ENCODE results near the gene ATE1.
"Not testable (repeated sequence)": the region's sequence is repeated elsewhere in the genome, so short reads cannot be mapped to it uniquely, and the experiment has no call there.

ATE1 gene

DNA sequence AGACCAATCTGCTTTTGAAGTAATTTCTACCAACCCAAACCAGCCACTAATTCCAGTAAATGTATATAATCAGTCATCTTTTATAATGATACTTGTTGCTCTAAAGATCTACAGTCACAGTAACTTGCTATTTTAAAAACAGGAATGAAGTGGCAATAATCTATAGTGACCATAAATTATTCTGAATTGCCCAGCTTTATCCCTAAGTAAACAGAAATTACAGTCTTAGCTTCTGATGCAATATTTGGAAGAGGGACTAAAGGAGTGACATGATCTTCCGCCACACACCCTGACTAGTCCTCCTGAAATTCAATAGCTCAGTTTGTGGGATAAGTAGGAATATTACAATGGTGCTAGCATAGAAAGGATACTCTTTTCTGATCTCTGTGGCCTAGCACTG is 96.1 kb downstream of the ATE1 start:
- DNase-seq (ENCODE audit: low read depth in 2 of 2), result no peak

DNA sequence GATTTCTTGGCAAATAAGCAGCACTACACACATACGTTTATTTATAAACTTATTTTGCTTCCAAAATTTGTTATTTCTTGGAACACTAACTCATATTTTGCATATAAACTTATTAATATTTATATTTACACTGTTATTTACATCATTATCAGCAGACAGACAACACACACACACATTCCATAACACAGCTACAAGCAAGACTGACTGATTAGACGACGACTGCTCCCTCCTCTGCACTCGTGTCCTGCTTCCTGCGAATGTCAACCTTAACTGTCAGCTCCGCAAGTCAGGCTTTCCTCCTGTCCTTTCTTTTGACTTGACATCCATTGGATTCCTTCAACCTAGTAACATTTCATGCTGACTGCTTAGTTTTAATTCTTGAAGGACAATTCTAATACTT is 96.6 kb downstream of the ATE1 start:
- DNase-seq (ENCODE audit: low read depth in 2 of 2), result no peak

- no peak for DNase-seq (ENCODE audit: low read depth in 2 of 2)
These were observed 97.7 kb downstream of the ATE1 start for GRCh38 chr10:121830101-121830500.

- DNase-seq (ENCODE audit: low read depth in 2 of 2), result no peak
These were observed 99.8 kb downstream of the ATE1 start for GRCh38 chr10:121828045-121828444.

DNA sequence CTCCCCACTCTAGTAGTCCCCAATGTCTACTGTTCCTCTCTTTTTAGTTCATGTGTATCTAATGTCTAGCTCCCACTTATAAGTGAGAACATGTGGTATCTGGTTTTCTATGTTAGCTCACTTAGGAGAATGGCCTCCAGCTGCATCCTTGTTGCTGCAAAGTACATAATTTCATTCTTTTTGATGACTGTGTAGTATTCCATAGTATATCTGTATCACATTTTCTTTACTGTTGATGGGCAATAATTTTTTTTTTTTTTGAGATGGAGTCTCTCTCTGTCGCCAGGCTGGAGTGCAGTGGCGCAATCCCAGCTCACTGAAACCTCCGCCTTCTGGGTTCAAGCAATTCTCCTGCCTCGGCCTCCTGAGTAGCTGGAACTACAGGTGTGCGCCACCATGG is 101.1 kb downstream of the ATE1 start:
- not testable (repeated sequence) for DNase-seq (ENCODE audit: low read depth in 2 of 2)

DNA sequence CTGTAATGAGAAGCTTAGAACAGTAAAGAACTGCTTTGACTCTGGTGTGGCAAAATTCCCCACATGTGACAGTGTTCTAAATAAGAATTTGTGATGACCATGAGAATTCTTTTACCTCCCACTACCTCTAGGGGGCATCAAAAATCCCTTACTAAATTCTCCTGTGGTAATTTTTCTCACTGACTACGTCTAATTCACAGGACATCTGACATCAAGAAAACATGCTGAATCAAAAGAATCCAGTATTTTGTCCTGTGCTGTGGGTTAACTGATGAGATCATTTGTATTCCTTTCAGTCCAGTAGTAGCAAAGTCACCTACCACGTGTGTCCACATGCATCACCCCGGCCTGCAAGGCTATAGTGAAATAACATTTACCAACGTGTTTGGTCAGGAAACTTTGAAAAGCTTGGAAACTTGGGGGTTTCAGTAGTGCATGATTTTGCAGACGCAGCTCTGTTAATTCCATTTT is 103.8 kb downstream of the ATE1 start:
- no peak for DNase-seq (ENCODE audit: low read depth in 2 of 2)

GRCh38 chr10:121822724-121823123 is 105.1 kb downstream of the ATE1 start:
- DNase-seq (ENCODE audit: low read depth in 2 of 2), result no peak

- DNase-seq (ENCODE audit: low read depth in 2 of 2), result no peak
These were observed 105.7 kb downstream of the ATE1 start for GRCh38 chr10:121822180-121822579.

GRCh38 chr10:121819049-121819448 is 108.8 kb downstream of the ATE1 start:
- no peak for DNase-seq (ENCODE audit: low read depth in 2 of 2)

DNA sequence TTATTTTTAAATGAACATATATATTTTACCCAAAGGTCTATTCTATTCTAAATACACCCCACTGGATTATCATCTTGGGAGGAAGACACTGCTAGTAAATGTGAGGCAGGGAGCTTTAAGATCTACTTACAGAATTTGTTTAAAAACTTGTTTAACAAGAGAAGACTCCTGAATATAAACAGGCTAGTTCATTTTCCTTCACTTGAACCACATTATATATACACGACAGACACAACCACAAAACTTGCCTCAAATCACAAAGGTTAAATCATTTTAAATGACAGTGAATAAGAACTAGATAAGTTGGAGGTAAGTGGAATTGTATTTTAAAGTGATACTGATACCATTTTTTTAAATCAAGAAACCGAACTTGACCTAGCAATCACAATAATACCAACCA is 109.2 kb downstream of the ATE1 start:
- no peak for DNase-seq (ENCODE audit: low read depth in 2 of 2)

GRCh38 chr10:121816197-121816596 is 111.6 kb downstream of the ATE1 start:
- no peak for DNase-seq (ENCODE audit: low read depth in 2 of 2)

GRCh38 chr10:121813857-121814256 is 114.0 kb downstream of the ATE1 start:
- DNase-seq (ENCODE audit: low read depth in 2 of 2), result no peak

DNA sequence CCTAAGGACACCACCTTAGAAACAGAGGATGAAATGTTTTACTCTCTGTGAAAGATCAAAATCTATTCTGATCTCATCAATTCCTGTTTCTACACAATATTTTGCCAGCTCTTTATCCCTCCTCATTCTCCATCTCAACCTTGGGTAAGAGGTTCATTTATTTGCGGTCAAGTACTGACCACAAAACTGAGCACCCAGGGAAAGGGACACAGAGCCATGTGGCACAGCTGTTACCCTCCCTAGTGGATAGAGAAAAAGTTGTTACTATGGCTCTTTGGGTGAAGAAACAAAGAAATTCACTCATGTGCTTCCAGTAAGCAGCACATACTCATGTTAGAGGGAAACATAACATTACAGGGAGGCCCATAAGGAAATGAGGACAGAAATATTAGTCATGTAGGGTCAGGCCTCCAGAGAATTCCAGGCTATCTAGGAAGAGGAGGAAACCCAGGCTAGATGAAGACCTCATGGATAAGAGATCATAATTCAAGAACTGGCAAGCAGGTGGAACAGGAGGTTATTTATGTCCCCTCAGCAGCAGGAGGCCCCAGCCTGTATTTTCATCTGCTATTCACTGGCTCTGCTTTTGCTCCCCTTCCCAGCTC is 114.5 kb downstream of the ATE1 start:
- no peak for DNase-seq (ENCODE audit: low read depth in 2 of 2)

DNA sequence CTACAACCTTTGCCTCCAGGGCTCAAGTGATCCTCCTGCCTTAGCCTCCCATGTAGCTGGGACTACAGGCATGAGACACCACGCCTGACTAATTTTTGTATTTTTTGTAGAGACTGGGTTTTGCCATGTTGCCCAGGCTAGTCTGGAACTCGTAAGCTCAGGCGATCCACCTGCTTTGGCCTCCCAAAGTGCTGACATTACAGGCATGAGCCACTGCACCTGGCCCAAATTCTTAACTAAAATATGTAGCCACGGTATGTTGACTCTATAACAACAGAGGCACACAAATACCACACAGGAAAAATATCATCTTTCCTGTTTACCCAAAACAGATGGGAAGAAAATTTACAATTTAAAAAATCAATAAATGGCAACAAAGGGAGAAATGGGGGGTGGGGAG is 115.8 kb downstream of the ATE1 start:
- DNase-seq (ENCODE audit: low read depth in 2 of 2), result no peak

DNA sequence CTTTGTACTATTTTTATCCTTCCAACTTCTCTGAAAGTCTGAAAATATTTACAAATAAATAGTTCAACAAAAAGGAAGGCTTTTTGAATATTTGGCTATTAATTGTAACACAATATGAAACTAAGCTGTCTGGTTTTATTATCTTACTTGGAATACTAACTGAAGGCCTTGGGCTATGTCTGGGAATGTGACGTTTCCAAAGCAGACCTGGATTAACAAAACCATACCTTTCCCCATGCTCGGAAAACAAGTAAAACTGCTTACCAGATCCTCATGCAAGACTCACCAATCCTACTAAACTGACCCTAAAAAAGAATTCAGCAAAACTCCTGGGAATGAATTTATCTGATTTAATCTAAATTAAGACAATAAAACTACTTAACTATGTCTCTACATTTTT is 116.4 kb downstream of the ATE1 start:
- DNase-seq (ENCODE audit: low read depth in 2 of 2), result no peak

DNA sequence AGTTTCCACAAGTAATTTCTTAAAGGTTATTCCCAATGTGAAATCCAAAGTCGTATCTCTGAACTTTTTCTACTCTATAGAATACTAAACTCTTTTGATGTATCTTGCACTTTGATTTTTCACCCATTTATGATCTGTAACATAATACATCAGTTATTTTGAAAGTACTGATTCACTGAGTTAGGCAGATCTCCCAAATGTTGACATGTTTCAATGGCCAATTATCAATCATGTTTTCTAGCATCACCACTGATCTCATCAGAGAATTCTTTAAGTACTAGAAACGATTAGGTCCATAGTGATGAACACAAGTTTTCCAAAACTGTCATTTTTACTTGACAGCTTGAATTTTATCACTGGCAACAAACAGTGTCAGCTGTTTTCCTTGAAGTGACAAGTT is 119.0 kb downstream of the ATE1 start:
- DNase-seq (ENCODE audit: low read depth in 2 of 2), result no peak

GRCh38 chr10:121804460-121804859 is 123.4 kb downstream of the ATE1 start:
- DNase-seq (ENCODE audit: low read depth in 2 of 2), result no peak

DNA sequence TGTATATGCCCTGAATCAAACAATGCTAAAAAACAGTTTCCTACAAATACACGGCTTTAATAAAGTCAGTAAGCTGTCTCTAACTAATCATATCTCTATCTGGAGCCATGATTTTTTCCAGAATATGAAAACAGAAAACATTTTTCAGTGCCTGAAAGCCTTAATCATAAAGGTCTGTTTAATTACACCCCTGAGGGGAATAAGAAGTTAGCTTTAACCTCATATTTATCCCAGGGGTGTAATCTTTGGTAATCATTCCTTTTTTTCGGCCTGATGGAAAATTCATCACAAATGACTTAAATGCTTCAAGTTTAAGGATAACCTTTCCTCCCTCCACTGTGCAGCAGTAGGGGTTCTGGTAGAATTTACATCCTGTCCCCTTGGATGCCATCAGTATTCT is 124.2 kb downstream of the ATE1 start:
- DNase-seq (ENCODE audit: low read depth in 2 of 2), result no peak

- DNase-seq (ENCODE audit: low read depth in 2 of 2), result no peak
These were observed 127.0 kb downstream of the ATE1 start for GRCh38 chr10:121800831-121801230.

DNA sequence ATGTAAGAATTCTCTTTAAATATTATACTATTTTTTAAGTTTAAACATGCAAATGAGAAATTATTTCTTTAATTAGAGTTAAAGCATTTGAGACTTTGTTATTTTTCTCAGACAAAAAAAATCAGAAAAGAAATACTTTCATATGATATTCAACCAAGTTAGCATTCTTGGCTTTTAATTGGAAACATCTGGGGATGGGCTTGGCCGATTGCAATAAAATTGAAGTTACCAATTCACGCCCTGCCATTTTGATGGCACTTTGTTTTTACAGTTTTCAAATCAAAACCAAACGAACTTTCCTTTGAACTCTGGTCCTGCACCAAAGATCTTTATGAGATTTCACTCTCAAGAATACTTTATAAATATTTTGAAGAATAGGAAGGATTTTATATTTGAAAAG is 127.7 kb downstream of the ATE1 start:
- DNase-seq (ENCODE audit: low read depth in 2 of 2), result no peak

DNA sequence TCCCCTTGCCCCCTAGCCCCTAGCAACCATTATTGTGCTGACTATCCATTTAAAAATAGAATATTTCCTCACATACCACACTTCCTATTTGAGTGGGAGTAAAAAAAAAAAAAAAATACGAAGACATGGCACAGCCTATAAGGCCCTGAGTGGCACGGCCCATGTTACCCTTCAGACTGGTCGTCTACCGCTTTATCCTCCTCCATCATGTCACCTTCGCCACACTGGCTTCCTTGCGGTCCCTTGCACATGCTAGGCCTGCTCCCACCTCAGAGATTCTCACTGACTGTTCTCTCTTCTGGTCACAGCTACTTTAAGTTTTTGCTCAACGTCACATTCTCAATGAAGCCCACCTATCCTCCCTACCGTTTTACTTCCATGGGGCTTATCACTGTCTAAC is 130.3 kb downstream of the ATE1 start:
- no peak for DNase-seq (ENCODE audit: low read depth in 2 of 2)

GRCh38 chr10:121796342-121796741 is 131.5 kb downstream of the ATE1 start:
- no peak for DNase-seq (ENCODE audit: low read depth in 2 of 2)

DNA sequence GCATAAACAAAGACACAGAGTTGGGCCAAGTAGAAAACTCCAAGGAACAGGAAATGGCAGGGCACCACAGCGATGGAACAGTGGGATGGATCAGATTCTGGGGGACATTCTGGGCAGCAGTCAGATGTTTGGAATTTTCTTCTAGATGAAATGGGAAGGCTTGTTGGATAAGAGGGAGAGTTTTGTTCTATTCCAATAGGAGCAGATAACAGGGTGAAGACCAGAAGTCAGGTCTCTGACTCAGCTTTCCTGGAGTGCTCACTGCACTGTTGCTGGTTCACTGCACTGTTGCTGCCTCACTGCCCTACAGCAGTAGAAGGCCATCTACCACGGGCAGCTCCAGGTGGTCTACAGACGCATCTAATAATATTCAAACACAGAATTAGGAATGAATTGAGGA is 135.6 kb downstream of the ATE1 start:
- no peak for DNase-seq (ENCODE audit: low read depth in 2 of 2)

DNA sequence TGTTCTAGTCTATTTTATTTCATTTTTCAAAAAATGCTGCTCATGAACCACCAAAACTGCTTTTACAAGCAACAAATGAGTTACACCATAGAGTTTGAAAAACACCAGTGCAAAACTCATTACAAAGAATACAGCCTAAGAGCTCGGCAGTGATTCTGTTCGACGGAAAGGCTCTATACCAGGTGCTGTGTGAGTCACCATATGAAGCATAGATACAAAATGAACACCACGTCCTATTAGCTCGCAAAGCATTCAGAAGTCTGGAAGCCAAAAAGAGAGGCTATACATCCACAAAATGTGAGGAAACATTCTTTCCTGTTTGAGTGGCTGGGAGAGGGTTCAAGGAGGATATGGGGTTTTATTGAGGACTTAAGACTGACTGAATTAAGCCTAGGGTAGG is 136.1 kb downstream of the ATE1 start:
- DNase-seq (ENCODE audit: low read depth in 2 of 2), result no peak

Data from stimulated activated CD4-positive, alpha-beta T cell treated with anti-CD3 and anti-CD28 coated beads, Interleukin-12 subunit alpha, Interleukin-12 subunit beta, amount 100 ng/mL, for 24 hours (primary cell).